ENCODE results near the gene ARHGEF28. TPM values are rescaled to one million over a fixed set of nuclear protein-coding genes. Genes with fewer than 3 reads are reported as not detected.

ARHGEF28 gene
- total RNA-seq, 6 experiments from 2014 or later: 3.0 to 14.9 (median 6.4) TPM

DNA sequence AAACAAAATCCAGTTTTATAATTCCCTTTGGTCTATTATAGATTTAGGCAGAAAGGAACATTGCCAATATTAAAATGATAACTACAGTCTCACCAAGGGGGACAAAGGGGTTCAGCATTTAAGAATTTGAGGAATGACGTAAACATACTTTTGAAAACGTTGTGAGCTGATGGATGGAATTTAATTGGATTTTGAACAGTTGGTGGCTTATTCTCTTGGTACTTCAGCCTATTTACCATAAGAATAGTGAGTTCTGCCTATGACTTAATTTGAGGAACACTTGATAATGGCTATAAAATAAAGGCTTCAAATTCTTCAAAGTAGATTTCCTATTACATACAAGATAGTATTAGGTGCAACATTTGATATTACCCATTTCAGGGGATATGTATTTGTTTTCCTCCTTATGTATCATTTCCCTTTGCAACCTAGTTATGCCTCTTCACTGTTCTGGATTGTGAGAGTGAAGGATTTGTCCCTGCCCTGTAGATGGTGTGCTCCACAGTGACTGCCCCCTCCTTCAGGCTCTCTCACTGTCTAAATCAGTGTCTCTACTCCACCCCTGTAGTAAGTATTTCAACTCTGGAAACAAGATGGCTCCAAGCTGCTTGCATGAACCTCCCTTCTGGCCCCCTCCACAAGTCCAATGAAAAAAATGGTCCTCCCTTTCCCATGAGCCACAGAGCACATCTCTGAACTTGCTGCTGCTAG is 225.6 kb downstream of the ARHGEF28 start:
- DNase-seq (no peak), ATAC-seq (no peak)
- H3K4me3 ChIP-seq: no peak overlapping the region
- H3K27ac ChIP-seq: no peak overlapping the region
- WGBS (ENCODE audit: insufficient coverage, low coverage, low lambda C conversion rate, missing lambda C conversion rate): 80% methylated on average over 2 of the region's 2 CpGs
- TF ChIP-seq, protein P1, sequence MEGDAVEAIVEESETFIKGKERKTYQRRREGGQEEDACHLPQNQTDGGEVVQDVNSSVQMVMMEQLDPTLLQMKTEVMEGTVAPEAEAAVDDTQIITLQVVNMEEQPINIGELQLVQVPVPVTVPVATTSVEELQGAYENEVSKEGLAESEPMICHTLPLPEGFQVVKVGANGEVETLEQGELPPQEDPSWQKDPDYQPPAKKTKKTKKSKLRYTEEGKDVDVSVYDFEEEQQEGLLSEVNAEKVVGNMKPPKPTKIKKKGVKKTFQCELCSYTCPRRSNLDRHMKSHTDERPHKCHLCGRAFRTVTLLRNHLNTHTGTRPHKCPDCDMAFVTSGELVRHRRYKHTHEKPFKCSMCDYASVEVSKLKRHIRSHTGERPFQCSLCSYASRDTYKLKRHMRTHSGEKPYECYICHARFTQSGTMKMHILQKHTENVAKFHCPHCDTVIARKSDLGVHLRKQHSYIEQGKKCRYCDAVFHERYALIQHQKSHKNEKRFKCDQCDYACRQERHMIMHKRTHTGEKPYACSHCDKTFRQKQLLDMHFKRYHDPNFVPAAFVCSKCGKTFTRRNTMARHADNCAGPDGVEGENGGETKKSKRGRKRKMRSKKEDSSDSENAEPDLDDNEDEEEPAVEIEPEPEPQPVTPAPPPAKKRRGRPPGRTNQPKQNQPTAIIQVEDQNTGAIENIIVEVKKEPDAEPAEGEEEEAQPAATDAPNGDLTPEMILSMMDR (IDR thresholded peaks at IDR 0.05): no peak
- TF ChIP-seq POLR2A (IDR thresholded peaks at IDR 0.05): no peak
- no peaks in the 10 kb centered on the region for H3K9me3 ChIP-seq
- intact Hi-C loops (cut with DNase I): no loop called here
- H3K36me3 ChIP-seq: peaks cover 0 to 6% (median 0%) of the 10 kb centered on the region in 4 donors
- H3K4me1 ChIP-seq: peaks cover 0 to 4% (median under 1%) of the 10 kb centered on the region in 4 donors
- no peaks in the 10 kb centered on the region for H3K27me3 ChIP-seq

DNA sequence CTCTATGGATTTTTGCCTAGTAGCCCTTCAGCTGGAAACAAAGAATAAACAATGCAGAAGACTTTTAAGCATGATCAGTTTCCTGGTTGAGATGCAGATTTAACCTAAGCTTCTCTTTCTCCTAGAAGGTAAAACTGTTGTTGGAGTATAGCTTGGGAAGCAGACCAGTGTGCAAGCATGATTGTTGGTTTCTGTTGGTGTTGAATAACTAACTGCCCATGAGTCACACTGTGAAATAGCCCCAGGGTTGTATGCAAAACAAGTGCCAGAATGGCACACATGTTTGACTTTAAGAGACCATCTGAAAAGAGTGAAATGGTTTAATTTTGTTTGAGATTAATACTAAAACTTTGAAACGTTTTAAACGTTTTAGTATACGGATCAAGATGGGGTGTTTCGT is 227.1 kb downstream of the ARHGEF28 start:
- no peak for DNase-seq
- H3K36me3 ChIP-seq: peaks cover 0 to 6% (median 0%) of the 10 kb centered on the region in 4 donors

DNA sequence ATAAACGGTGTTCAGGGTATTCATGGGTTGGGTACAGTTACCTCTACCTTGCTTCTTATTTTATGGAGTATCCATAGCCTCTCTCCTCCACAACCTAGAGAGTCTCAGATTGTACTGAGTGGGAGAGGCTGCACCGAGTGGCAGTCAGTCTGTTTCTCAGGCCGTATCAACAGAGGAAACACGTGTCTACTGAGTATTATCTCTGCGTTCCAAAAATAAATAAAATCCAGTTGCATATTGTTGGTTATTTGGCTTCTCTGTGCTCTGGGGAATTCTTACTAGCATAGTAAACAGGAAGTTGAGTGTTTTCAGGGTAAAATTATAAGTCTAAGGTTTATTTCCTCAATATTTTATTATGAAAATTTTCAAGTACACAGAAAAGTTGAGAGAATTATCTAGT is 231.0 kb downstream of the ARHGEF28 start:
- DNase-seq (no peak), ATAC-seq (peak; percentile 64 to 80 (median 70))
- no peak for TF ChIP-seq POLR2A (IDR thresholded peaks at IDR 0.05)
- TF ChIP-seq, protein P1 (IDR thresholded peaks at IDR 0.05): no peak
- peak overlapping the region; percentile 28 to 78 (median 65) for H3K27ac ChIP-seq
- H3K36me3 ChIP-seq: peaks cover 0 to 6% (median 0%) of the 10 kb centered on the region in 4 donors
- H3K4me3 ChIP-seq: no peak overlapping the region
- no peaks in the 10 kb centered on the region for H3K27me3 ChIP-seq
- H3K9me3 ChIP-seq: no peaks in the 10 kb centered on the region
- 26% methylated on average over 5 of the region's 5 CpGs for WGBS (ENCODE audit: insufficient coverage, low coverage, low lambda C conversion rate, missing lambda C conversion rate)
- intact Hi-C loops (cut with DNase I): no loop called here
- H3K4me1 ChIP-seq: peaks cover 0 to 36% (median 7%) of the 10 kb centered on the region in 4 donors

More for the DNA sequence above, 227.1 kb downstream of the ARHGEF28 start:
- TF ChIP-seq, protein P1 (IDR thresholded peaks at IDR 0.05): no peak
- no peak for TF ChIP-seq POLR2A (IDR thresholded peaks at IDR 0.05)
- no peak overlapping the region for H3K27ac ChIP-seq
- 85% methylated on average over 4 of the region's 4 CpGs for WGBS (ENCODE audit: insufficient coverage, low coverage, low lambda C conversion rate, missing lambda C conversion rate)
- H3K4me1 ChIP-seq: peaks cover 0 to 16% (median 3%) of the 10 kb centered on the region in 4 donors
- H3K9me3 ChIP-seq: no peaks in the 10 kb centered on the region
- H3K27me3 ChIP-seq: no peaks in the 10 kb centered on the region
- H3K4me3 ChIP-seq: no peak overlapping the region
- intact Hi-C loops (cut with DNase I): no loop called here
- ATAC-seq: no peak

DNA sequence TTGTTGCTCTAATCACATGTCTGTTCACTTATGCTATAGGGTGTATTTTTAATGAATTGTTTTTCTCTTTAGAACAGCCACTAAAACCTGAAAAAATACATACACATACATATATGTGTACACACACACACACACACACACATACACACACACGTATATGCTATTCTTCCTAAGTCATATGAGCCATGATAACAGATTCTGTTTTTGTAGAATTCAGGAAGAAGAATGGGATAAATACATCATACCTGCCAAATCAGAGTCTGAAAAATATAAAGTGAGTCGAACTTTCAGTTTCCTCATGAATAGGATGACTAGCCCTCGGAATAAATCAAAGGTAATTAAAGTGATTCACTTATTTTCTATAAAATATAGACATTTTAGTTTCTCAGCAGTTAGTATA is 231.4 kb downstream of the ARHGEF28 start:
- peak in 2 of 4 donors; percentile 4 to 7 for ATAC-seq
- Histone ChIP-seq H3K4me1 (peaks cover 0 to 41% (median 9%) of the 10 kb centered on the region in 4 donors), H3K9me3 (no peaks in the 10 kb centered on the region), H3K4me3 (no peak overlapping the region), H3K27me3 (no peaks in the 10 kb centered on the region), H3K27ac (peak overlapping the region; percentile 28 to 78 (median 65)), H3K36me3 (peaks cover 0 to 3% (median 0%) of the 10 kb centered on the region in 4 donors)
- WGBS (ENCODE audit: insufficient coverage, low coverage, low lambda C conversion rate, missing lambda C conversion rate): 55% methylated on average over 3 of the region's 3 CpGs
- intact Hi-C loops (cut with DNase I): no loop called here
- no peak for DNase-seq
- no peak for TF ChIP-seq POLR2A (IDR thresholded peaks at IDR 0.05)
- TF ChIP-seq, protein P1 (IDR thresholded peaks at IDR 0.05): no peak

Measured in right lobe of liver (tissue), 6 donors.